Activated T-helper 2 cell treated with anti-CD3 and anti-CD28 coated beads, Interferon-gamma antibody, Interleukin-2, Interleukin-4, amounts not matched to agents 10 μg/mL and 5 μg/mL and 100 μg/mL, durations not matched to agents 14 hours and 24 hours and 36 hours (primary cell): Measurements from ENCODE around the gene FAM177A1. TPM values are rescaled to one million over a fixed set of nuclear protein-coding genes. Genes with fewer than 3 reads are reported as not detected.
"Not testable (repeated sequence)": the region's sequence is repeated elsewhere in the genome, so short reads cannot be mapped to it uniquely, and the experiment has no call there.

Experiments used
- DNase-seq: peaks from one replicate; pipeline ENCODE4 v3.0.0; 2021; ENCODE audit warnings: low spot score
- H3K27ac Mint-ChIP-seq: one replicate; pipeline ENCODE4 v1.8.0; 2021; ENCODE audit warnings: mixed read lengths
- H3K27me3 Mint-ChIP-seq: one replicate; pipeline ENCODE4 v1.8.0; 2021; ENCODE audit warnings: low read depth, mixed read lengths
- H3K36me3 Mint-ChIP-seq: one replicate; pipeline ENCODE4 v1.8.0; 2021; ENCODE audit warnings: low read depth, mixed read lengths
- H3K4me1 Mint-ChIP-seq: one replicate; pipeline ENCODE4 v1.8.0; 2021; ENCODE audit warnings: low read depth, mixed read lengths
- H3K4me3 Mint-ChIP-seq: one replicate; pipeline ENCODE4 v1.8.0; 2021; ENCODE audit warnings: low read depth, mild to moderate bottlenecking, moderate library complexity, mixed read lengths
- H3K9me3 Mint-ChIP-seq: one replicate; pipeline ENCODE4 v1.8.0; 2021; ENCODE audit warnings: mixed read lengths
- intact Hi-C: fragments of 100-400 bp; cut with micrococcal nuclease; formaldehyde crosslinking; loops from one replicate; pipeline ENCODE4 v1.15.1; 2023
- total RNA-seq: library from RNA; stranded (reverse); gene quantifications from 2 replicates; pipeline ENCODE4 v1.2.3, GENCODE V29; 2022

FAM177A1 gene
- total RNA-seq, 1 donor from 2014 or later = 43.2 TPM

DNA sequence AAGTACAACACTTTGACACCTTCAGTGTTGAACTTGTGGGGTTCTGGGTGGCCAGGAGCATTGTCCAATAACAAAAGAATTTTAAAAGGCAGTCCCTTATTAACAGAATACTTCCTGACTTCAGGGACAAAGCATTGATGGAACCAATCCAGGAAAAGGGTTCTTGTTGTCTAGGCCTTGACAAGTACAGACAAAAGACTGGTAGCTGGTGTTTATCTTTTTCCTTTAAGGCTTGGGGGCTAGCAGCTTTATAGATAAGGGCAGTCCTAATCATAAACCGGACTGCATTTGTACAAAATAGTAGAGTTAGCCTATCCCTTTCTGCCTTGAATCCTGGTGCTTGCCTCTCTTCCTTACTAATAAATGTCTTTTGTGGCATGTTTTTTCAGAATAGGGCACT is 27.4 kb downstream of the FAM177A1 start:
- H3K4me3 Mint-ChIP-seq = no peak overlapping the region
- intact Hi-C loops = no loop called here
- H3K9me3 Mint-ChIP-seq = no peaks in the 10 kb centered on the region
- DNase-seq = no peak
- no peaks in the 10 kb centered on the region for H3K27me3 Mint-ChIP-seq
- H3K36me3 Mint-ChIP-seq = peaks cover 41% of the 10 kb centered on the region
- H3K27ac Mint-ChIP-seq = no peak overlapping the region
- no peaks in the 10 kb centered on the region for H3K4me1 Mint-ChIP-seq

DNA sequence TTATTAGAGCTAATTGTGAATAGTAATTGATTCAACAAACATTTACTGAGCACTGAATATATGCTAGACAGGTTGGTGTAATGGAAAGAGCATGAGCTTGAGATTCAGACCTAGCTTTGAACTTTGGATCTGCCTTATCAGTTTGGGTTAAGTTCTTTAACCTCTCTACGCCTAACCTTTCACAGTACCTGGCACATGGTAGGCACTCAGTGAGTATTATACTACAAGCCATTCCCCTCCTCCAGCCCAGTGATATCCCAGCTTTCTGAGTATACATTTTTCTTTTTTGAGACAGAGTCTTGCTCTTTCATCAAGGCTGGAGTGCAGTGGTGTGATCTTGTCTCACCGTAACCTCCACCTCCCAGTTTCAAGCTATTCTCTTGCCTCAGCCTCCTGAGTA is 32.0 kb downstream of the FAM177A1 start:
- intact Hi-C loops = no loop called here
- H3K27ac Mint-ChIP-seq = no peak overlapping the region
- no peaks in the 10 kb centered on the region for H3K9me3 Mint-ChIP-seq
- DNase-seq = no peak
- no peak overlapping the region for H3K4me3 Mint-ChIP-seq
- peaks cover 36% of the 10 kb centered on the region for H3K36me3 Mint-ChIP-seq
- no peaks in the 10 kb centered on the region for H3K27me3 Mint-ChIP-seq
- H3K4me1 Mint-ChIP-seq = no peaks in the 10 kb centered on the region

DNA sequence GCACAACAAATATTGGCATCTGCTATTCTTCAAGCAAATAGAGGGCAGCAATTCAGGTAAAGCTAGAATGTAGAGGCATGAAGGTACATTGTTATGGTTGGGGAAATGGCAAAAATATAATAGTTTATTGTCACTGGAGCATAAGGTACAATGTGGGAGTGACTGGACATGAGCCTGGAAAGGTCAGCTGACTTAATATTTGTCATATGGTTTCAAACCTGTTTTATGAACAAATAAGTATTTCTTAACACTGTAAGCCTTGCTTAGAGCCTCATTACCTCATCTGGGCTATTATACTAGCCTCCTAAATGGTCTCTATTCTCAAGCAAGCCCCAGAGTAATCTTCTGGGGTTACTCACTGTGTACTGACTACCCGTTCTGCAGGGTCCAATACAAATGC is 33.7 kb downstream of the FAM177A1 start:
- Mint-ChIP-seq H3K4me1 (no peaks in the 10 kb centered on the region), H3K4me3 (no peak overlapping the region), H3K9me3 (no peaks in the 10 kb centered on the region), H3K36me3 (peaks cover 45% of the 10 kb centered on the region), H3K27me3 (no peaks in the 10 kb centered on the region), H3K27ac (no peak overlapping the region)
- intact Hi-C loops = no loop called here
- DNase-seq = no peak

DNA sequence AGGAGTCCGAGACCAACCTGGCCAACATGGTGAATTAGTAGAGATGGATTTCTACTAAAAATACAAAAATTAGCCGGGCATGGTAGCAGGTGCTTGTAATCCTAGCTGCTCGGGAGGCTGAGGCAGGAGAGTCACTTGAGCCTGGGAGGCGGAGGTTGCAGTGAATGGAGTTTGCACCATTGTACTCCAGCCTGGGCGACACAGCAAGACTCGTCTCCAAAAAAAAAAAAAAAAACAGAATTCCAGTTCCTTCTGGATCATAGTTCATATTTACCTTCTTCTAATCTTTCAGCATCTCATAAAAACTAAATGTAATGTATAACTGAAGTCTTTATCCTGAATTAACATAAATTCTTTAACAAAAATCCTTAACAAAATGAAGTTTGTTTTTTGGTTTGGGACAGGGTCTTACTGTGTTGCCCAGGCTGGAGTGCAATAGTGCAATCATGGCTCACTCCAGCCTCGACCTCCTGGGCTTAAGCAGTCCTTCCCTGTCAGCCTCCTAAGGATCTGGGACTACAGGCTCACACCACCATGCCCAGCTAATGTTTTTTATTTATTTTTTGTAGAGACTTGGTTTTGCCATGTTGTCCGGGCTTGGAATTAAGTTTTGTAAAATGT is 37.6 kb downstream of the FAM177A1 start:
- Mint-ChIP-seq H3K36me3 (peaks cover 53% of the 10 kb centered on the region), H3K9me3 (no peaks in the 10 kb centered on the region), H3K4me1 (no peaks in the 10 kb centered on the region), H3K4me3 (no peak overlapping the region), H3K27me3 (no peaks in the 10 kb centered on the region), H3K27ac (no peak overlapping the region)
- intact Hi-C loops = no loop called here
- DNase-seq = no peak

DNA sequence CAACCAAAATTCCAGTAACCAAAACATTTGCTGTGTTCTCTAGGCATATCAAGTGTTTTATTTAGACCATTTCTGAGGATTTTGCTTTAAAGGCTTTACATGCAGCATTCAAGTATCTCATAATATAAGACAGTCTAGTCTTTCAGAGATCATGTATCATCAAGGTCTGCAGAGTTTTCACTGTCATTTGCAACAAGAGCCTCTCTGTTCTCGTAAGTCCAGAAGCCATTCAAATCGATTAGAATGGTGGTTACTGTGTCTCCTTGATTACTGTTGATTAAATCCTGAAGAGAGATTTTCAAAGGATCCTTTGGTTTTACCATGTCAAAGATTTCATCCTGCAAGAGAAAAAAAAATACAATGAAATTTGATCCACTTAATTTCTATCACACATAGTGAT is 39.4 kb downstream of the FAM177A1 start:
- H3K4me3 Mint-ChIP-seq = no peak overlapping the region

DNA sequence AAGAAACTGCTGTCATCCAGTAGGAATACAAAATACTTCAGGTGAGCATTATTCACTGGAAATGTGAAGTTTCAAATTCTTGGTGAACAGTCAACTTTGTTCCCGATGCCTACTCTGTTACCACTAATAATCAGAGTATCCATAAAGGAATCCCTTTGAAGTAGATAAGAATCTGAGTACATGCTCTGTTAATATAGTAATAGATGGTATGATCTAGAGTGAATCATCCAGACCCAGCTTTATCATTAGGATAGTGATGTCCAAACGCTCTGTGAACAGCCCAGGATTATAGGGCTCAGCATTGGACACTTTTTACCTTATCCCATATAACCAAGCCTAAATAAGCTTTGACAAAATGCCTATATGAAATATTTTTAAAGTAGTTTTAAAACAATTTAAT is 42.4 kb downstream of the FAM177A1 start:
- intact Hi-C loops = no loop called here
- H3K27me3 Mint-ChIP-seq = no peaks in the 10 kb centered on the region
- peaks cover 46% of the 10 kb centered on the region for H3K36me3 Mint-ChIP-seq
- no peak overlapping the region for H3K4me3 Mint-ChIP-seq
- no peaks in the 10 kb centered on the region for H3K4me1 Mint-ChIP-seq
- H3K27ac Mint-ChIP-seq = no peak overlapping the region
- no peaks in the 10 kb centered on the region for H3K9me3 Mint-ChIP-seq
- DNase-seq = no peak

More for the DNA sequence above, 39.4 kb downstream of the FAM177A1 start:
- no peaks in the 10 kb centered on the region for H3K27me3 Mint-ChIP-seq
- DNase-seq = no peak
- intact Hi-C loops = no loop called here
- H3K9me3 Mint-ChIP-seq = no peaks in the 10 kb centered on the region
- H3K36me3 Mint-ChIP-seq = peaks cover 46% of the 10 kb centered on the region
- H3K4me1 Mint-ChIP-seq = no peaks in the 10 kb centered on the region
- H3K27ac Mint-ChIP-seq = no peak overlapping the region

DNA sequence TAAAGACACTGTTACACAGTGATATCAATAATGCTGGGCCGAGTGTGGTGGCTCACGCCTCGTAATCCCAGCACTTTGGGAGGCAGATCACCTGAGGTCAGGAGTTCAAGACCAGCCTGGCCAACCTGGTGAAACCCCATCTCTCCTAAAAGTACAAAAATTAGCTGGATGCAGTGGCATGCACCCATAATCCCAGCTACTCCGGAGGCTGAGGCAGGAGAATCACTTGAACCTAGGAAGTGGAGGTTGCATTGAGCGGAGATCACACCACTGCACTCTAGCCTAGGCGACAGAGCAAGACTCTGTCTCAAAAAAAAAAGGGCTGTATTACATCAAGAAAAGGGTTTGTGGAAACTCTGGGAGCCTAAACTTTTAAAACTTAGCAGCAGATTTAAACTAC is 48.6 kb downstream of the FAM177A1 start:
- H3K27me3 Mint-ChIP-seq, H3K4me1 Mint-ChIP-seq, H3K9me3 Mint-ChIP-seq, H3K4me3 Mint-ChIP-seq, intact Hi-C loops, H3K27ac Mint-ChIP-seq, DNase-seq: not testable (repeated sequence)
- H3K36me3 Mint-ChIP-seq = peaks cover 54% of the 10 kb centered on the region

DNA sequence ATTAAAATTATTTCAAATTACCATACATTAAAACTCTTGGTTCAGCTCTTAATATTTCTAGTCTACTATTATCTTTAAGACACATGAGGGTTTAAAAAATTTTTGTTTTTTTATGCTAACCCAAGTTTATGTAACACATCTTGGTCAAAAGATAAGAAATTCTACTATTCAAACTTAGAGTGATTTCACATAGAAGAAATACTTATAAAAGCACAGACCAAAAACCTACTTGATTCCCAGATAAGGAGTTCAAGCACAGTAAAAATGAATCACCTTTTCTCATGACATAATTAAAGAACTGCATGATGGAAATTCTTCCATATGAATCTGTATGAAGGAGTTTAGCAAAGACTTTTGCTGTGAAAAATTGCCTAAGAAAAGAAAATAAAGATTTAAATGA is 61.8 kb downstream of the FAM177A1 start:
- Mint-ChIP-seq H3K27ac (no peak overlapping the region), H3K4me1 (peaks cover 9% of the 10 kb centered on the region), H3K27me3 (no peaks in the 10 kb centered on the region), H3K36me3 (peaks cover 70% of the 10 kb centered on the region), H3K9me3 (no peaks in the 10 kb centered on the region), H3K4me3 (no peak overlapping the region)
- intact Hi-C loops = no loop called here
- DNase-seq = no peak

DNA sequence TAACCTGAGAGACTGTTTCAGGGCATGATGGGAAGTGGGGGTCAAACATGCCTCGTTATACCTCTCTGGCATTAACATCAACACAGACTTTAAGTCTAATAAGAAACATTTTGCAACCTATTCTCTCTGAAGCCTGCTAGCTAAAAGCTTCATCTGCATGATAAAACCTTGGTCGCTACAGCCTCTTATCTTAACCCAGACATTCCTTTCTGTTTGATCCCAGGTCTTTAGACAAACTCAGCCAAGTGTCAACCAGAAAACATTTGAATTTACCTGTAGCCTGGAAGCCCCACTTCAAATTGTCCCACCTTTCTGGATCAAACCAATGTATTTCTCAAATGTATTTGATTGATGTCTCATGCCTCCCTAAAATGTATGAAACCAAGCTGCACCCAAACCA is 66.6 kb downstream of the FAM177A1 start:
- Mint-ChIP-seq H3K4me1 (peaks cover 9% of the 10 kb centered on the region), H3K27me3 (no peaks in the 10 kb centered on the region), H3K4me3 (no peak overlapping the region), H3K36me3 (peaks cover 75% of the 10 kb centered on the region), H3K9me3 (no peaks in the 10 kb centered on the region), H3K27ac (no peak overlapping the region)
- no peak for DNase-seq
- intact Hi-C loops = no loop called here

DNA sequence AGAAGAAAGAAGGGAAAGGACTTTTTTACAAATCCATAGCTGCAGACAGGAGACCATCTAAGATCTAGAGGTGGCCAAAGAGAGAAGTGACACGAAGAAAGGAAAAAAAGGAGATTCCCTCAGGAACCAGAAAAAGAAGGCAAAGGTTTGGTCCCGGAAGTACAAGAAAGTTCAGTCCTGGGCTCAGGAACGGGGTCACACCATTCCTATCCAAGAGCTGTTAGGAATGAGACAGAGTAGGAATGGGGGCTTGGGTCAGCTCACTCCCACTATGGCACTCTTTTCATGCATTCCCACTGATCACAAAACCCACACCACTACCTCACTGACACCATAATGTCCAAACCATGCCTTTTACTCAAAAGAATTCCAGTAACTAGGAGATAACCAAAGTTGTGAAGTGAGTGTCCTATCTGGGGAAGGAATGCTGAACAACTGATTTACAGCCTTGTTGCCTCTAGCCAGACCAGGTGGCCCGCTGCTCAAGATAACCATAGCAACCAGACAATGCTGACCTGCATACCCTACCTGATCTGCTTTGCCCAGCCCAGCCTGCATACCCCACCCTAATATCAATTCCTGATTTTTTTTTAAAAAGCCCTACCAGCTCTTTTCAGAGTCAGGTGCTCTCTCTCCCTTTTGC is 67.4 kb downstream of the FAM177A1 start:
- Mint-ChIP-seq H3K4me3 (no peak overlapping the region), H3K4me1 (peaks cover 10% of the 10 kb centered on the region), H3K27me3 (no peaks in the 10 kb centered on the region), H3K9me3 (no peaks in the 10 kb centered on the region), H3K27ac (no peak overlapping the region), H3K36me3 (peaks cover 70% of the 10 kb centered on the region)
- intact Hi-C loops = no loop called here
- no peak for DNase-seq

DNA sequence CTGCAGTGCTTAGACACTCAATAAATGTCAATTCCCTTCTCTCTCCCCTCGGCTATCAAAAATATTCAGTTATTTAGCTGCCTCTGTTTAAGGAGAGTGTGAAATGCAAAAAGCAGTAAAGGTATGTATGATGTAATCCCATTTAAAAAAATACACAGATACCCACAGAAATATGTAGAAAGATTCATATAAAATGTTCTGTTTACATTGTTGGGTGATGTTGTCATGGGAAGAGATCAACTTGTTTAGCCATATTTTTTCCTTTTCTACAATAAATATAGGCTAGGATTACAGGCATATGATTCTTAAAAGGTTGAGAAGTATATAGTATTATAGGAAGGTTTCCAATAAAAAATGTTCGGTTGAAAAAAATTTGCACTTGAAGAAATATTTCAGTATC is 68.0 kb downstream of the FAM177A1 start:
- peaks cover 70% of the 10 kb centered on the region for H3K36me3 Mint-ChIP-seq

DNA sequence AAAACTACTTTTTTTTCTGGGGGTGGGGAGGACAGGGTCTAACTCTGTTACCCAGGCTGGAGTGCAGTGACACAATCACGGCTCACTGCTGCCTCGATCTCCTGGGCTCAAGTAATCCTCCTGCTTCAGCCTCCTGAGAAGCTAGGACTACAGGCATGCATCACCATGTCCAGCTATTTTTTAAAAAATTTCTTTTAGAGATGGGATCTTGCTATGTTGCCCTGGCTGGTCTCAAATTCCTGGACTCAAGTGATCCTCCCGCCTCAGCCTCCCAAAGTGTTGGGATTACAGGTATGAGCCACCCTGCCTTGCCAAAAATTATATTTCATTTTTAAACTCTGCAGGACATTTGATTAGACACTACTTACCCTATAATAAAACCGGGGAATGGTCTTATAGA is 70.2 kb downstream of the FAM177A1 start:
- Mint-ChIP-seq H3K9me3 (no peaks in the 10 kb centered on the region), H3K27me3 (no peaks in the 10 kb centered on the region), H3K27ac (no peak overlapping the region), H3K4me1 (peaks cover 20% of the 10 kb centered on the region), H3K4me3 (no peak overlapping the region), H3K36me3 (peaks cover 60% of the 10 kb centered on the region)
- DNase-seq = no peak
- intact Hi-C loops = no loop called here

More for the DNA sequence above, 68.0 kb downstream of the FAM177A1 start:
- Mint-ChIP-seq H3K4me1 (peaks cover 10% of the 10 kb centered on the region), H3K9me3 (no peaks in the 10 kb centered on the region), H3K27ac (no peak overlapping the region), H3K4me3 (no peak overlapping the region), H3K27me3 (no peaks in the 10 kb centered on the region)
- no peak for DNase-seq
- intact Hi-C loops = no loop called here

DNA sequence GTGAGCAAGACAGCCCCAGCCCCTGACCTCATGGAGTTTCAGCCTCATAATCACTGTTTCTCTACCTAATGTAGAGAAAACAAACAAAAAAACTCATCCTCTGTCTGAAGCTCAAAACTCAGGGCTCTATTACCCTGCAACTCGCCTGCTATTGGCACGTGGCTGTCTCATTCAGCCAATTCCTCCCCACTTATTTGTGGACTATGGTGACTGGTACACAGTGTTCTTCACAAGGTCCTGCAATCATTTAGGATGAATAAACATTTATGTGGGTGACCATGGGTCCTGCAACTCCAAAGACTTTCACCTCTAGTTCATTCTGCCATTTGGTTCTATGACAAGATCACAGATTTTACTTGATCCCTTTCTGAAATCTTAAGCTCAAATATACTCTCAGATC is 71.0 kb downstream of the FAM177A1 start:
- peaks cover 51% of the 10 kb centered on the region for H3K36me3 Mint-ChIP-seq
- intact Hi-C loops = no loop called here
- H3K4me1 Mint-ChIP-seq = peaks cover 20% of the 10 kb centered on the region
- H3K27ac Mint-ChIP-seq = no peak overlapping the region
- no peaks in the 10 kb centered on the region for H3K9me3 Mint-ChIP-seq
- no peak overlapping the region for H3K4me3 Mint-ChIP-seq
- no peaks in the 10 kb centered on the region for H3K27me3 Mint-ChIP-seq
- no peak for DNase-seq
